Osteocyte (in vitro differentiated cells): ENCODE measurements around the gene GRIK4. TPM values are rescaled to one million over a fixed set of nuclear protein-coding genes. Genes with fewer than 3 reads are reported as not detected.

Experiments
- DNase-seq: peaks from one replicate; pipeline ENCODE4 v3.0.0; 2021; ENCODE audit warnings: mixed read lengths; ENCODE audit not compliant: unreplicated experiment; ENCODE audit errors: extremely low spot score
- H3K27ac Mint-ChIP-seq: one replicate; pipeline ENCODE4 v1.8.0; 2021; ENCODE audit warnings: mild to moderate bottlenecking, mixed read lengths; ENCODE audit not compliant: unreplicated experiment
- H3K27me3 Mint-ChIP-seq: one replicate; pipeline ENCODE4 v1.8.0; 2021; ENCODE audit warnings: mixed read lengths; ENCODE audit not compliant: unreplicated experiment
- H3K36me3 Mint-ChIP-seq: one replicate; pipeline ENCODE4 v1.8.0; 2021; ENCODE audit warnings: mixed read lengths; ENCODE audit not compliant: unreplicated experiment
- H3K4me1 Mint-ChIP-seq: one replicate; pipeline ENCODE4 v1.8.0; 2021; ENCODE audit warnings: mixed read lengths; ENCODE audit not compliant: unreplicated experiment
- H3K4me3 Mint-ChIP-seq: one replicate; pipeline ENCODE4 v1.8.0; 2021; ENCODE audit warnings: mild to moderate bottlenecking, moderate library complexity, mixed read lengths; ENCODE audit not compliant: unreplicated experiment
- H3K9me3 Mint-ChIP-seq: one replicate; pipeline ENCODE4 v1.8.0; 2021; ENCODE audit warnings: mixed read lengths; ENCODE audit not compliant: unreplicated experiment
- CTCF ChIP-seq: fragments of 200-600 bp; sonication (generic); IDR thresholded peaks from 2 replicates; pipeline ENCODE4 v1.5.0; 2021; ENCODE audit warnings: antibody characterized with exemption, mild to moderate bottlenecking, moderate library complexity
- total RNA-seq: library from RNA; stranded (reverse); gene quantifications from 2 replicates; pipeline ENCODE4 v1.2.1, GENCODE V29; 2021

GRIK4 gene
- total RNA-seq, 1 donor from 2014 or later = 0.11 TPM

GRCh38 chr11:120771551-120772060 lies 260.1 kb downstream of the GRIK4 start:
- H3K36me3 Mint-ChIP-seq = no peaks in the 10 kb centered on the region
- H3K27ac Mint-ChIP-seq = no peak overlapping the region
- no peaks in the 10 kb centered on the region for H3K4me1 Mint-ChIP-seq
- TF ChIP-seq CTCF = no peak
- peak; percentile 44 for DNase-seq
- no peak overlapping the region for H3K4me3 Mint-ChIP-seq
- peaks cover 19% of the 10 kb centered on the region for H3K9me3 Mint-ChIP-seq
- H3K27me3 Mint-ChIP-seq = no peaks in the 10 kb centered on the region

GRCh38 chr11:120773501-120774031 lies 262.0 kb downstream of the GRIK4 start:
- TF ChIP-seq CTCF = no peak
- Mint-ChIP-seq H3K4me1 (no peaks in the 10 kb centered on the region), H3K27me3 (no peaks in the 10 kb centered on the region), H3K9me3 (peaks cover 5% of the 10 kb centered on the region), H3K4me3 (no peak overlapping the region), H3K36me3 (no peaks in the 10 kb centered on the region), H3K27ac (no peak overlapping the region)
- DNase-seq = peak; percentile 30

- no peaks in the 10 kb centered on the region for H3K4me1 Mint-ChIP-seq
- H3K4me3 Mint-ChIP-seq = no peak overlapping the region
- DNase-seq = peak; percentile 66
- no peaks in the 10 kb centered on the region for H3K36me3 Mint-ChIP-seq
- no peak overlapping the region for H3K27ac Mint-ChIP-seq
- TF ChIP-seq CTCF = no peak
- peaks cover 4% of the 10 kb centered on the region for H3K9me3 Mint-ChIP-seq
- H3K27me3 Mint-ChIP-seq = no peaks in the 10 kb centered on the region
These were observed 263.2 kb downstream of the GRIK4 start for GRCh38 chr11:120774591-120775386.

GRCh38 chr11:120775986-120776951 lies 264.7 kb downstream of the GRIK4 start:
- H3K9me3 Mint-ChIP-seq = peaks cover 4% of the 10 kb centered on the region
- no peaks in the 10 kb centered on the region for H3K4me1 Mint-ChIP-seq
- TF ChIP-seq CTCF = no peak
- H3K27me3 Mint-ChIP-seq = no peaks in the 10 kb centered on the region
- no peaks in the 10 kb centered on the region for H3K36me3 Mint-ChIP-seq
- peak; percentile 57 for DNase-seq
- H3K4me3 Mint-ChIP-seq = no peak overlapping the region
- H3K27ac Mint-ChIP-seq = no peak overlapping the region
